HCT116 (cell line): ENCODE results near the gene CLDN34. TPM values are rescaled to one million over a fixed set of nuclear protein-coding genes. Genes with fewer than 3 reads are reported as not detected.

Experiments
- ATAC-seq: fragments of 200-7000 bp; cut with Tn5 transposase; 2 replicates; pipeline ENCODE4 v1.9.1; 2020; ENCODE audit warnings: mild to moderate bottlenecking, moderate library complexity
- BruUV-seq: library from RNA; stranded (reverse); fragments of 400-500 nt; replicated peaks from 2 replicates; lab custom pipeline; 2021; lab: Mats Ljungman, UMichigan
- CTCF ChIA-PET: fragments of 300-600 bp; sonication (Branson Sonifier 250); formaldehyde crosslinking; loops from one replicate; lab custom pipeline; 2021; ENCODE audit warnings: antibody characterized with exemption; lab: Charles Lee
- POLR2A ChIA-PET: fragments of 300-600, 350-600 bp; sonication (Branson Sonifier 250); formaldehyde crosslinking; loops from one replicate; lab custom pipeline; 2021; ENCODE audit warnings: antibody characterized with exemption; lab: Charles Lee
- RAD21 ChIA-PET, 2 experiments: fragments of 300-600 bp; sonication (Branson Sonifier 250); formaldehyde crosslinking; loops; one replicate each; lab custom pipeline; 2023; ENCODE audit warnings: low total read pairs in 2 of 2; ENCODE audit not compliant: uncharacterized antibody in 2 of 2, unreplicated experiment in 2 of 2, low non-redundant PET in 1 of 2; lab: Charles Lee
- DNase-seq: peaks from one replicate; pipeline ENCODE4 v3.0.0-alpha.2; 2010; ENCODE audit warnings: low read depth, low spot score
- H2AFZ ChIP-seq: fragments of 200-600 bp; shearing (Covaris generic), sonication (generic); 2 replicates; pipeline ENCODE4 v1.6.1; 2017; ENCODE audit warnings: low read depth, mixed run types, mixed read lengths, antibody characterized with exemption, low read length; ENCODE audit not compliant: poor library complexity, severe bottlenecking
- H3K27ac ChIP-seq: 2 replicates; pipeline ENCODE4 v1.5.1; 2012; ENCODE audit warnings: low read depth, low read length
- H3K27me3 ChIP-seq: fragments of 200-600 bp; sonication (generic); 2 replicates; pipeline ENCODE4 v1.6.1; 2016; ENCODE audit warnings: mixed run types, low read length, mixed read lengths; ENCODE audit not compliant: insufficient read depth
- H3K36me3 ChIP-seq, 2 experiments: fragments of 200-500 bp in 1 of 2; fragments of 200-600 bp in 1 of 2; sonication (Bioruptor generic) in 1 of 2; sonication (generic) in 1 of 2; 2 replicates each; pipeline versions ENCODE4 v1.5.1 to v1.6.1; 2014 to 2016; ENCODE audit warnings: low read length in 2 of 2, inconsistent platforms in 1 of 2, mixed read lengths in 1 of 2, mixed run types in 1 of 2; ENCODE audit not compliant: insufficient read depth in 2 of 2, control insufficient read depth in 1 of 2
- H3K4me1 ChIP-seq, 2 experiments: fragments of 200-600 bp in 1 of 2; sonication (generic) in 1 of 2; 2 replicates each; pipeline versions ENCODE4 v1.5.1 to v1.6.1; 2012 to 2017; ENCODE audit warnings: low read length in 2 of 2, inconsistent platforms in 1 of 2, mild to moderate bottlenecking in 1 of 2, mixed read lengths in 1 of 2, mixed run types in 1 of 2, moderate library complexity in 1 of 2; ENCODE audit not compliant: insufficient read depth in 2 of 2, control insufficient read depth in 1 of 2
- H3K4me2 ChIP-seq: fragments of 200-600 bp; sonication (generic); 2 replicates; pipeline ENCODE4 v1.6.1; 2017; ENCODE audit warnings: mixed run types, low read length, mixed read lengths
- H3K4me3 ChIP-seq, 2 experiments: fragments of 200-600 bp in 1 of 2; sonication (generic) in 1 of 2; replicated peaks in 1 of 2; 2 replicates each; pipeline ENCODE4 v1.5.1; 2011 to 2016; ENCODE audit warnings: low read length in 2 of 2, control low read depth in 1 of 2, low read depth in 1 of 2, mild to moderate bottlenecking in 1 of 2, mixed read lengths in 1 of 2, mixed run types in 1 of 2
- H3K79me2 ChIP-seq: fragments of 200-600 bp; sonication (generic); 2 replicates; pipeline ENCODE4 v1.6.1; 2017; ENCODE audit warnings: mild to moderate bottlenecking, mixed run types, low read length, moderate library complexity, mixed read lengths; ENCODE audit not compliant: insufficient read depth
- H3K9ac ChIP-seq: fragments of 200-600 bp; sonication (generic); 2 replicates; pipeline ENCODE4 v1.6.1; 2016; ENCODE audit warnings: low read length, mixed read lengths
- H3K9me2 ChIP-seq: fragments of 200-600 bp; sonication (generic), shearing (Covaris generic); 2 replicates; pipeline ENCODE4 v1.6.1; 2017; ENCODE audit warnings: mixed run types, mild to moderate bottlenecking, moderate library complexity; ENCODE audit not compliant: insufficient read depth
- H3K9me3 ChIP-seq, 2 experiments: fragments of 200-500 bp in 1 of 2; fragments of 200-600 bp in 1 of 2; sonication (Bioruptor generic) in 1 of 2; sonication (generic) in 1 of 2; 2 replicates each; pipeline ENCODE4 v1.6.1; 2014 to 2017; ENCODE audit warnings: low read length in 2 of 2, mixed read lengths in 2 of 2, inconsistent platforms in 1 of 2, low read depth in 1 of 2, mild to moderate bottlenecking in 1 of 2, mixed run types in 1 of 2, moderate library complexity in 1 of 2; ENCODE audit not compliant: control insufficient read depth in 1 of 2, insufficient read depth in 1 of 2
- H4K20me1 ChIP-seq: fragments of 200-600 bp; sonication (generic), shearing (Covaris generic); 2 replicates; pipeline ENCODE4 v1.6.1; 2017; ENCODE audit warnings: mixed run types, mild to moderate bottlenecking, moderate library complexity; ENCODE audit not compliant: insufficient read depth
- ATF3 ChIP-seq: IDR thresholded peaks from 2 replicates; pipeline ENCODE4 v1.6.1; 2012
- CEBPB ChIP-seq: IDR thresholded peaks from 2 replicates; pipeline ENCODE4 v1.6.1; 2012; ENCODE audit warnings: low read depth
- EZH2 ChIP-seq: fragments of 200-600 bp; sonication (generic); IDR thresholded peaks from 2 replicates; pipeline ENCODE4 v1.6.1; 2017; ENCODE audit warnings: antibody characterized with exemption, mixed run types
- FOSL1 ChIP-seq: IDR thresholded peaks from 2 replicates; pipeline ENCODE4 v1.6.1; 2012; ENCODE audit warnings: low read depth
- RAD21 ChIP-seq: IDR thresholded peaks from 2 replicates; pipeline ENCODE4 v1.6.1; 2012; ENCODE audit warnings: low read depth, mild to moderate bottlenecking
- SP1 ChIP-seq: IDR thresholded peaks from 2 replicates; pipeline ENCODE4 v1.6.1; 2012; ENCODE audit warnings: low read depth
- SRF ChIP-seq: IDR thresholded peaks from 2 replicates; pipeline ENCODE4 v1.6.1; 2012; ENCODE audit warnings: low read depth
- ZFX ChIP-seq: fragments of 450-650 bp; IDR thresholded peaks from 2 replicates; pipeline ENCODE4 v1.6.1; 2017
- ZNF274 ChIP-seq: fragments of 200-500 bp; sonication (Bioruptor generic); IDR thresholded peaks from 2 replicates; pipeline ENCODE4 v1.6.1; 2014; ENCODE audit warnings: mild to moderate bottlenecking, low read depth, low read length, inconsistent platforms
- intact Hi-C: fragments of 100-400 bp; cut with micrococcal nuclease; formaldehyde crosslinking; loops from 2 replicates; pipeline ENCODE4 v1.10.0; 2022
- total RNA-seq: library from RNA; stranded (reverse); gene quantifications from one replicate; pipeline ENCODE4 v1.2.1, GENCODE V29; 2021; ENCODE audit not compliant: unreplicated experiment
- TF ChIP-seq, protein P1 (sequence below), 3 experiments: fragments of 200-600 bp in 1 of 3; sonication (generic) in 1 of 3; IDR thresholded peaks in 2 of 3; conservative IDR thresholded peaks in 1 of 3; 2 replicates each; pipeline ENCODE4 v1.5.1; 2012 to 2017; ENCODE audit warnings: low read depth in 2 of 3, low read length in 2 of 3, antibody characterized with exemption in 1 of 3, borderline replicate concordance in 1 of 3, control low read depth in 1 of 3, mild to moderate bottlenecking in 1 of 3, mixed read lengths in 1 of 3, mixed run types in 1 of 3, moderate library complexity in 1 of 3; ENCODE audit not compliant: insufficient read depth in 1 of 3

The CLDN34 gene
- total RNA-seq, 1 experiment from 2014 or later = not detected

GRCh38 chrX:9927698-9928482 lies 39.3 kb upstream of the CLDN34 start:
- ATAC-seq (no peak), DNase-seq (no peak)
- Histone ChIP-seq H3K36me3 (no peaks in the 10 kb centered on the region), H3K27ac (no peak overlapping the region), H3K9me3 (no peaks in the 10 kb centered on the region), H3K9me2 (no peaks in the 10 kb centered on the region), H3K27me3 (no peaks in the 10 kb centered on the region), H3K9ac (no peak overlapping the region), H2AFZ (no peak overlapping the region), H3K4me2 (no peak overlapping the region), H3K4me1 (no peaks in the 10 kb centered on the region), H3K4me3 (no peak overlapping the region), H4K20me1 (no peaks in the 10 kb centered on the region), H3K79me2 (no peaks in the 10 kb centered on the region)
- TF ChIP-seq FOSL1 (no peak), SRF (no peak), ZNF274 (no peak), ZFX (no peak), ATF3 (no peak), SP1 (no peak), RAD21 (no peak), CEBPB (no peak), EZH2 (no peak)
- TF ChIP-seq, protein P1, sequence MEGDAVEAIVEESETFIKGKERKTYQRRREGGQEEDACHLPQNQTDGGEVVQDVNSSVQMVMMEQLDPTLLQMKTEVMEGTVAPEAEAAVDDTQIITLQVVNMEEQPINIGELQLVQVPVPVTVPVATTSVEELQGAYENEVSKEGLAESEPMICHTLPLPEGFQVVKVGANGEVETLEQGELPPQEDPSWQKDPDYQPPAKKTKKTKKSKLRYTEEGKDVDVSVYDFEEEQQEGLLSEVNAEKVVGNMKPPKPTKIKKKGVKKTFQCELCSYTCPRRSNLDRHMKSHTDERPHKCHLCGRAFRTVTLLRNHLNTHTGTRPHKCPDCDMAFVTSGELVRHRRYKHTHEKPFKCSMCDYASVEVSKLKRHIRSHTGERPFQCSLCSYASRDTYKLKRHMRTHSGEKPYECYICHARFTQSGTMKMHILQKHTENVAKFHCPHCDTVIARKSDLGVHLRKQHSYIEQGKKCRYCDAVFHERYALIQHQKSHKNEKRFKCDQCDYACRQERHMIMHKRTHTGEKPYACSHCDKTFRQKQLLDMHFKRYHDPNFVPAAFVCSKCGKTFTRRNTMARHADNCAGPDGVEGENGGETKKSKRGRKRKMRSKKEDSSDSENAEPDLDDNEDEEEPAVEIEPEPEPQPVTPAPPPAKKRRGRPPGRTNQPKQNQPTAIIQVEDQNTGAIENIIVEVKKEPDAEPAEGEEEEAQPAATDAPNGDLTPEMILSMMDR (IDR thresholded peaks at IDR 0.05 in 2 of 3, conservative IDR thresholded peaks at IDR 0.05 in 1 of 3; ENCODE audit: borderline replicate concordance in 1 of 3, insufficient read depth in 1 of 3, low read depth in 2 of 3, low read length in 2 of 3) = no peak
- ChIA-PET CTCF (no interaction called here), POLR2A (no interaction called here), RAD21 (no interaction called here)
- intact Hi-C loops = no loop called here
- BruUV-seq = no TSS peak
